DMS79 (cell line): ENCODE data around the gene SLC1A7.

Experiments used
- DNase-seq: peaks from one replicate; lab custom pipeline; 2025; lab: John Stamatoyannopoulos, UW

The SLC1A7 gene

GRCh38 chr1:53090227-53091147, 52.0 kb downstream of the SLC1A7 start:
- DNase-seq: no peak

- DNase-seq: no peak
Observed at GRCh38 chr1:53089478-53090226, 52.8 kb downstream of the SLC1A7 start.

- DNase-seq: no peak
Observed at GRCh38 chr1:53088616-53089300, 53.7 kb downstream of the SLC1A7 start.

- no peak for DNase-seq
Observed at GRCh38 chr1:53087332-53088285, 54.8 kb downstream of the SLC1A7 start.

GRCh38 chr1:53086491-53087070, 55.9 kb downstream of the SLC1A7 start:
- DNase-seq: no peak

GRCh38 chr1:53085405-53085804, 57.0 kb downstream of the SLC1A7 start:
- no peak for DNase-seq

- DNase-seq: no peak
Observed at GRCh38 chr1:53084589-53084971, 57.9 kb downstream of the SLC1A7 start.

GRCh38 chr1:53083636-53084588, 58.5 kb downstream of the SLC1A7 start:
- no peak for DNase-seq

- no peak for DNase-seq
Observed at GRCh38 chr1:53082826-53083455, 59.5 kb downstream of the SLC1A7 start.

- no peak for DNase-seq
Observed at GRCh38 chr1:53081384-53082066, 60.9 kb downstream of the SLC1A7 start.

- DNase-seq: no peak
Observed at GRCh38 chr1:53080769-53081168, 61.7 kb downstream of the SLC1A7 start.

GRCh38 chr1:53080041-53080440, 62.4 kb downstream of the SLC1A7 start:
- DNase-seq: no peak

GRCh38 chr1:53079251-53079650, 63.2 kb downstream of the SLC1A7 start:
- DNase-seq: no peak

- DNase-seq: no peak
Observed at GRCh38 chr1:53078333-53079101, 63.9 kb downstream of the SLC1A7 start.

GRCh38 chr1:53077599-53077965, 64.9 kb downstream of the SLC1A7 start:
- DNase-seq: no peak

GRCh38 chr1:53076721-53077598, 65.5 kb downstream of the SLC1A7 start:
- no peak for DNase-seq

- DNase-seq: no peak
Observed at GRCh38 chr1:53076165-53076564, 66.3 kb downstream of the SLC1A7 start.
